Ishikawa (cell line): Measurements from ENCODE around the gene ZNF213.

Source experiments
- CEBPB ChIP-seq: IDR thresholded peaks from 2 replicates; pipeline ENCODE4 v1.6.1; 2012
- EP300 ChIP-seq: IDR thresholded peaks from 2 replicates; pipeline ENCODE4 v1.6.1; 2012; ENCODE audit warnings: borderline replicate concordance
- NFIC ChIP-seq: IDR thresholded peaks from 2 replicates; pipeline ENCODE4 v1.6.1; 2012
- TEAD4 ChIP-seq: IDR thresholded peaks from 2 replicates; pipeline ENCODE4 v1.6.1; 2012

GRCh38 chr16:3141781-3142311 is 7.0 kb downstream of the ZNF213 start:
- TF ChIP-seq TEAD4, result no peak
- no peak for TF ChIP-seq NFIC
- no peak for TF ChIP-seq CEBPB
- TF ChIP-seq EP300, result no peak
